ENCODE measurements around the gene BTK. TPM values are rescaled to one million over a fixed set of nuclear protein-coding genes. Genes with fewer than 3 reads are reported as not detected.

BTK gene
- total RNA-seq, 1 donor from 2014 or later: 4.1 TPM

- intact Hi-C loops (cut with micrococcal nuclease): no loop called here
- DNase-seq (no peak), ATAC-seq (no peak)
Measured at GRCh38 chrX:101395789-101396188, 9.8 kb upstream of the BTK start.

DNA sequence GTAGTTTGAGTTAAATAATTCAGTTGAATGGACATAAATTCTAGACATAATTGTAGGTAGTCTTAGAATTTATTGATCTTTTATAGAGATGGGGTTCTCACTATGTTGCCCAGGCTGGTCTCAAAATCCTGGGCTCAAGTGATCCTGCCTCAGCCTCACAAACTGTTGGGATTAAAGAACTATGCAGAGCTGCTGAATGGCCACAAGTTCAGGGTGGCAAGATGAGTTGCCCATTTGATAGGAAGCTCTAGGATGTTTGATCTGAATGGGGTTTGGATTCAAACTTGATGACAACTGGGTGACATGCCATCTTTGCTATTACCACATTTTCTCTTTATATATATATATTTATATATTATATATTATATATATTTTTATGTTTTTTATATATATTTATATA is 8.4 kb upstream of the BTK start:
- no peak for DNase-seq
- intact Hi-C loops (cut with micrococcal nuclease): no loop called here

GRCh38 chrX:101393530-101394305 is 7.7 kb upstream of the BTK start:
- ATAC-seq (no peak), DNase-seq (no peak)
- intact Hi-C loops (cut with micrococcal nuclease): no loop called here

More for the DNA sequence above, 8.4 kb upstream of the BTK start:
- no peak for ATAC-seq

DNA sequence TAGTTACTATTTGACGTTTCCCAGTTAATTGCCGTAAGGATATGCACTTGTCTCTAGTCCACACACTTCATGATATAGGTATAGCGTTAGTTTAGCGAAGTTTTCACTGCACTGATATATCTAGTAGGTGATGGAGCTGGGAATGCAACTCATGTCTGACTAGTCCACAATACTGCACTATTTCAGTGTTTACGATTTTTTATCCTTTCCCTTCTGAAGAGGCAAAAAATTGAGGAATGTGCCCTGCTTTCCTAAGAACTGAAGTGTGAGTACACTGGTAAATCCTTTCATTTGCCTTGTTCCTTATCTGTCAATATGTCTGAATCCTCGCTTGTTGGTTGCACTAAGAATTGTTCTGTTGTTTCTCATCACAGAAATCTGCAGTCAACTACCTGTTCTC is 5.8 kb upstream of the BTK start:
- intact Hi-C loops (cut with micrococcal nuclease): no loop called here
- no peak for ATAC-seq

DNA sequence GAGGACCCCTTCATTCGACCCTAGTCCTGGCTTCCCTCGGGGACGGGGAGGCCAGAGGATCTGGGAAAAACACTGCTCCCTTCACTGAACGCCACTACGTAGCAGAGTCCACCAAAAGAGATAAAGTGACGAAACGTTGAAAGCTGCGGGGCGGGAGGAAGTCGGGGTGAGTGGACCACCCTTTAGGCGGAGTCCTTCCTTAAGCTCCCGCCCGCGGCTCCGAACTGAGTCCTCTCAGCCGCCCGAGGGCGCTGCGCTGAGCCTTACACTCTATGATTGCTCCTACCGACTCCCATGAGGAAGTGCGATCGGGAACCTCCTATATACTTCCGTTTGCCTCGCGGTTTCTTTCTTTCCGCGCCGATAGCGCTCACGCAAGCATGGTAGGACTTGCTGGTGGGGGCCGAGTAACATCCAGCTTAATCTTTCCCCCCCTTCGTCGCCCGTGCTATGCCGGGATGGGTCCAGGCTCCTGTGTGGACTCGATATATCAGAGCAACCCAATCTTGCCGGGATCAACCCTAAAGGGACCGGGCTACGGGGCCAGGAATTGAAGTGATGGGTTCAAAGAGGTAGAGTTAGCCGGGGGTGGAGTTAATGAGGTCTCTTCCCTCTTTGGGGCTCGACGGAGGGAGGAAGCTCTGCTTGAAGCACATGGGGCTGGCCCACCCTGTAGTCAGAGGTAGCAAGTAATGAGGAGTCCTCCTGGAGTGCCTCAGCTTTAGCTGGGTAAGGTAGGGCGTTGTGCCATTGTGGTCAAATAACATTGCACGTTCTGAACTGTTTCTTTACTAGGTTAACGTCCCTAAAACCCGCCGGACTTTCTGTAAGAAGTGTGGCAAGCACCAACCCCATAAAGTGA is 4.9 kb upstream of the BTK start, which contains the start of gene RPL36A:
Gene RPL36A, plus strand, starts transcription at position 348 of the 862 bp plus-strand sequence. Its CDS starts 33 bp downstream, at position 381.
- ATAC-seq (peak; percentile 99), DNase-seq (peak; percentile 90)
- intact Hi-C loops (cut with micrococcal nuclease): no loop called here

More for the DNA sequence above, 5.8 kb upstream of the BTK start:
- DNase-seq: no peak

DNA sequence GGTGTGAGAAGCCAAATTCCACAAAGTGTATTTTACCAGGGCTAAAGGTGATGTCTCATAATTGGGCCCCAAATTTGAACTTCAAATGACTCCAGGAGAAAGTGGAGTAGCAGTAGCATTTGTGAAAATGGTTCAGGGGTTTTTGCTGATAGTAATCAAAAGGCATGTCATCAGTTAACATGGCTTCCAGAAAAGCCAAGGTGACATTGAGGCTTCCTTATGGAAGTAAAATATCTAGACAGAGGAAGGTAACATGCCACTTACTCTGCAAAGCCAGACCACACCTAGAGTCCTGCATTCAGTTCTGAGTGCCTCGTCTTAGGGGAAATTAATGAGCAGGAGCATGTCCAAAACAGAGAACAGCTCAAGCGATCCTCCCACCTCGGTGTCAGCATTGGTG is 2.6 kb upstream of the BTK start:
- DNase-seq (no peak), ATAC-seq (no peak)
- intact Hi-C loops (cut with micrococcal nuclease): no loop called here

DNA sequence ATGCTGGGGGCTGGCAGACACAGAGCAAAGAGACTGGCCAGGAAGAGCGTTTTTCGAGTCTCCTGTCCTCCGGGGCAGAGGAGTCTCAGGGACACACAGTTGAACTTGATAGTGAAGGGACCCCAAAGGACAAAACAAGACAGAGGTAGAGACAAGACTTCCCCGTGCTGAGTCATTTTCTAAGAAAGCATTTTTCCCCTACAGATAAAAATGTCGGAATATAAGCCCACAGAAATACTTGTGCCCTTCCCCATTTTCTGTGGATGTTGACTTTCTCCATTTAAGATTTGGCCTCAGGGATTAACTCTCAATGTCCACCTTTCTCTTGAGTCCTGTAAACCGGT is 523 bp upstream of the BTK start:
- DNase-seq: no peak
- intact Hi-C loops (cut with micrococcal nuclease): no loop called here
- no peak for ATAC-seq

- DNase-seq (no peak), ATAC-seq (no peak)
- intact Hi-C loops (cut with micrococcal nuclease): no loop called here
Measured at GRCh38 chrX:101385026-101385684, 836 bp downstream of the BTK start.

- ATAC-seq (no peak), DNase-seq (no peak)
- intact Hi-C loops (cut with micrococcal nuclease): no loop called here
Measured at GRCh38 chrX:101383679-101384205, 2.2 kb downstream of the BTK start.

GRCh38 chrX:101377547-101377946 is 8.4 kb downstream of the BTK start:
- ATAC-seq: no peak
- intact Hi-C loops (cut with micrococcal nuclease): no loop called here
- no peak for DNase-seq

DNA sequence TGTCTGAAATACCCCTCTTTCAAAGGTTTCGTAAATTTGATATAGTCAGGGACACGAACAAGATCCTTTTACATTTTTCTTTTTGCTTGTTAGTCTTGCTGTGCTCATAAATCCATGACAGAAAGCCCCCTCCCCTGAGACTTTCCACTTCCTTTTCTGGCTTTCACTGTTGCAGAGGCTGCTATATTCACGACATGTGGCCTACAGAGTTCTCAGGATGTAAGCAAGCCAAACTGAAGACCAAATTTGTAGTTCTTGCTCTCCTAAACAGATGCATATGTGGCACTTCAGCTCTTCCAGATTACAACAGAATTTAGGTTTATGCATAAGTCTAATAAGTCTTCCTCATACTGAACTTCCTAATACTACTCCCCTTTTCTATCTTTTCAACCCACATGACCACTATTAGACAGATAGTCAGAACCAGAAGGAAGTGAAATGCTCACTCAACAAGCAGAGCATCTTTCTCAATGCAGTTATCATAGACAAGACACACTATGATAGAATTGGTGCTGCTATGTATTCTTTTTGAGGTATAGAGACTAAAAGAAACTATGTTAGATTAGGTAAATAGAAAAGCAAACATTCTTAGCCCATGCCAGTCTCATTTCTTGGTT is 15.0 kb downstream of the BTK start:
- ATAC-seq (no peak), DNase-seq (no peak)
- intact Hi-C loops (cut with micrococcal nuclease): no loop called here

- DNase-seq (no peak), ATAC-seq (no peak)
- intact Hi-C loops (cut with micrococcal nuclease): no loop called here
Measured at GRCh38 chrX:101369687-101370086, 16.3 kb downstream of the BTK start.

DNA sequence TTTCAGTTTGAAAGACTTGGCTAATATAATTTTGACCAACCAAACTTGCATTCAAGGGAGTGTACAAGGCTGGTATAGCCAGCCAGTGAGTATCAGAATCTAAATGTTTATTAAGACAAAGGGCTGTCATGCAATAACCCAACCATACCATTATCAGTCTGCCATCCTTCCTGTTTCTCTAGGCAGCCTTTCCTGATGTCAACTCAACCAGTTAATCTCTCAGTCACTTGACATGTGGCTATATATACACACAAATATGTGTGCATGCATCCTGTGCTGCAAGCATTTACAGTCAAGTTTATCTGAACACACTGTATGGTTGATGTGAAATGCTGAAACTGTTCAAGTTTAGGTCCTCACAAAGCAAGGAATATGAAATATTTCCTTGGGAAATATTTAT is 17.2 kb downstream of the BTK start:
- intact Hi-C loops (cut with micrococcal nuclease): no loop called here
- DNase-seq (no peak), ATAC-seq (no peak)

DNA sequence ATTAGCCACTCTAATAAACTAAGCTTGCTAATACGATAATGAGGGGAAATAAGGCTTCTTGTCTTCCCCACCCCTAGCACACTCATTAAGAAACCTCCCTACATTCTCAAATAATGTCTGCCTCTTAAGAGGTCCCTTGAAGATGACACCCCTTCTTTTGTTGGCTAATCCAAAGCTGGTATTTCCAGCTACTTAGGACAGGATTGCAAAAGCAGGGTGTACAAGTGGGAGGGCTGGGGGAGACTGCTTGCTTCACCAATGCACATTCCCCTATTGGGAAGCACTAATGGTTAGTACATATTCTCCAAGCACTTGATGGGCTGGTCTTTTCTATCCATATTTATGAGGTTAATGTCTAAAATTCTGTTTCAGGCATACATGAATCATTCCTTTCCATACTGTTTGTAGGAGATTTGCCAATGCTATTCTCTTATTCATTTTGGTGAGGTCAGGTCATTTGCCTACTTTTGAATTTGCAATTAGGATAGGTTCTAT is 20.6 kb downstream of the BTK start:
- ATAC-seq (no peak), DNase-seq (no peak)
- intact Hi-C loops (cut with micrococcal nuclease): no loop called here

DNA sequence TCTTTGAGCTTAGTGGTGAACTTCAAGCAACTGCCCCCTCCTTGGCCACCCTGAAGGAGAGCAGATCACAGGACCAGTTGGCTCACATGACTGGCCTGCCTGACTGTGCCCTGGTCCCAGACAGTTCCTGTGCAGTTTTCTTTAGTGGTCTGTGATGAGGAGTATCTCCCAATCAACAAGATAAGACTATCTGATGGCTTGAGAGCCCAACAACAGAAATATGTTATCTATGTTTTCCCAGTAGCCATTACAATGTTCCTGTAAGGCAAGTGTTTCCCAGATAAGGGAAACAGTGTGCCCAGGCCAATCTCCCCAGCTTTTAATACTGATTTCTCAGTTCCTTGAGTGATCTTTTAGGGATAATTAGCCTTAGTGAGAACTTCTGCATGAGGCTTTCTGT is 23.2 kb downstream of the BTK start:
- ATAC-seq (no peak), DNase-seq (no peak)
- intact Hi-C loops (cut with micrococcal nuclease): no loop called here

DNA sequence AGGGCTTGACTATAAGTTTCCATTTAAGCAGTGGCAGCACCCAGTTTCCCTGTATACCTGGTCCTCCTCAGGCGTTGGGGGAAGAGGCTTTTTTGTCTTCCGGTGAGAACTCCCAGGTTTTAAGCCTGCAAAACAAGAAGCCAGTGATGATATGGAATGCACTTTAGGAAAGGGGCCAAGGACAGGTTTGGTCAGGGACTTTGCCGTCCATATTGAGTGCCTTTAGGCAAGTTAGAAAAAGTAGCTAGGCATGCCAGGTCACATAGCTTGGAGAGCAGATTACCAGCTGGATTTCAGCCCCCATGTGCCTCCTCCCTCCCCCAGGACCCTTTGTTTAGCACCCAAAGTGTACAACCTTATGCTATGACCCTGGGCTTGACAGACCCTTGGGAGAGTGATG is 23.9 kb downstream of the BTK start:
- ATAC-seq (no peak), DNase-seq (no peak)
- intact Hi-C loops (cut with micrococcal nuclease): no loop called here

DNA sequence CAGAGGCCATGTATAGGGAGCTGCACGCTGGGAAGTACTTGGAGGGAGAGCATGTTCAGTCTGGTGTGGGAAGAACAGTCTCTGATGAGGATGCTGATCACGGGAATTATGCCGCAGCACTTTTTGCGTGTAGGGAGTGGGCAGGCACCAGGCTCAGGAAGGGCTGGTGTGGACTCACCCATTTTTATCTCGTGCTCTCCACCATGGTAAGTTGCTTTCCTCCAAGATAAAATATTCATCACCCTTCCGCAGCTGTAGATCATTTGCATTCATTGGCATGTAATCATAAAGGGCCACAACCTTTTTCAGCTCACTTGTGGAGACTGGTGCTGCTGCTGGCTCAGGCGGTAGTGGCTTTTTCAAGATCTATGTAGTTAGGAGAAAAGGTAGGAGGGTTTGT is 25.6 kb downstream of the BTK start:
- no peak for ATAC-seq
- intact Hi-C loops (cut with micrococcal nuclease): no loop called here
- no peak for DNase-seq

- intact Hi-C loops (cut with micrococcal nuclease): no loop called here
- ATAC-seq: no peak
- DNase-seq: no peak
Measured at GRCh38 chrX:101359966-101360365, 26.0 kb downstream of the BTK start.

- intact Hi-C loops (cut with micrococcal nuclease): no loop called here
- no peak for ATAC-seq
- DNase-seq: no peak
Measured at GRCh38 chrX:101357166-101357795, 28.7 kb downstream of the BTK start.

Data from left ventricle myocardium superior (tissue), 1 donor.